GM20431 (cell line): Measurements from ENCODE around the gene NSD1.

ENCODE experiments used
- in situ Hi-C: fragments of 300-500 bp; cut with MseI, MboI; formaldehyde crosslinking; loops from one replicate; pipeline ENCODE4 v1.15.0; 2020; ENCODE audit warnings: low sequenced_read_pairs; ENCODE audit not compliant: unreplicated experiment

NSD1 gene, protein sequence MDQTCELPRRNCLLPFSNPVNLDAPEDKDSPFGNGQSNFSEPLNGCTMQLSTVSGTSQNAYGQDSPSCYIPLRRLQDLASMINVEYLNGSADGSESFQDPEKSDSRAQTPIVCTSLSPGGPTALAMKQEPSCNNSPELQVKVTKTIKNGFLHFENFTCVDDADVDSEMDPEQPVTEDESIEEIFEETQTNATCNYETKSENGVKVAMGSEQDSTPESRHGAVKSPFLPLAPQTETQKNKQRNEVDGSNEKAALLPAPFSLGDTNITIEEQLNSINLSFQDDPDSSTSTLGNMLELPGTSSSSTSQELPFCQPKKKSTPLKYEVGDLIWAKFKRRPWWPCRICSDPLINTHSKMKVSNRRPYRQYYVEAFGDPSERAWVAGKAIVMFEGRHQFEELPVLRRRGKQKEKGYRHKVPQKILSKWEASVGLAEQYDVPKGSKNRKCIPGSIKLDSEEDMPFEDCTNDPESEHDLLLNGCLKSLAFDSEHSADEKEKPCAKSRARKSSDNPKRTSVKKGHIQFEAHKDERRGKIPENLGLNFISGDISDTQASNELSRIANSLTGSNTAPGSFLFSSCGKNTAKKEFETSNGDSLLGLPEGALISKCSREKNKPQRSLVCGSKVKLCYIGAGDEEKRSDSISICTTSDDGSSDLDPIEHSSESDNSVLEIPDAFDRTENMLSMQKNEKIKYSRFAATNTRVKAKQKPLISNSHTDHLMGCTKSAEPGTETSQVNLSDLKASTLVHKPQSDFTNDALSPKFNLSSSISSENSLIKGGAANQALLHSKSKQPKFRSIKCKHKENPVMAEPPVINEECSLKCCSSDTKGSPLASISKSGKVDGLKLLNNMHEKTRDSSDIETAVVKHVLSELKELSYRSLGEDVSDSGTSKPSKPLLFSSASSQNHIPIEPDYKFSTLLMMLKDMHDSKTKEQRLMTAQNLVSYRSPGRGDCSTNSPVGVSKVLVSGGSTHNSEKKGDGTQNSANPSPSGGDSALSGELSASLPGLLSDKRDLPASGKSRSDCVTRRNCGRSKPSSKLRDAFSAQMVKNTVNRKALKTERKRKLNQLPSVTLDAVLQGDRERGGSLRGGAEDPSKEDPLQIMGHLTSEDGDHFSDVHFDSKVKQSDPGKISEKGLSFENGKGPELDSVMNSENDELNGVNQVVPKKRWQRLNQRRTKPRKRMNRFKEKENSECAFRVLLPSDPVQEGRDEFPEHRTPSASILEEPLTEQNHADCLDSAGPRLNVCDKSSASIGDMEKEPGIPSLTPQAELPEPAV (N-terminal part only)

DNA sequence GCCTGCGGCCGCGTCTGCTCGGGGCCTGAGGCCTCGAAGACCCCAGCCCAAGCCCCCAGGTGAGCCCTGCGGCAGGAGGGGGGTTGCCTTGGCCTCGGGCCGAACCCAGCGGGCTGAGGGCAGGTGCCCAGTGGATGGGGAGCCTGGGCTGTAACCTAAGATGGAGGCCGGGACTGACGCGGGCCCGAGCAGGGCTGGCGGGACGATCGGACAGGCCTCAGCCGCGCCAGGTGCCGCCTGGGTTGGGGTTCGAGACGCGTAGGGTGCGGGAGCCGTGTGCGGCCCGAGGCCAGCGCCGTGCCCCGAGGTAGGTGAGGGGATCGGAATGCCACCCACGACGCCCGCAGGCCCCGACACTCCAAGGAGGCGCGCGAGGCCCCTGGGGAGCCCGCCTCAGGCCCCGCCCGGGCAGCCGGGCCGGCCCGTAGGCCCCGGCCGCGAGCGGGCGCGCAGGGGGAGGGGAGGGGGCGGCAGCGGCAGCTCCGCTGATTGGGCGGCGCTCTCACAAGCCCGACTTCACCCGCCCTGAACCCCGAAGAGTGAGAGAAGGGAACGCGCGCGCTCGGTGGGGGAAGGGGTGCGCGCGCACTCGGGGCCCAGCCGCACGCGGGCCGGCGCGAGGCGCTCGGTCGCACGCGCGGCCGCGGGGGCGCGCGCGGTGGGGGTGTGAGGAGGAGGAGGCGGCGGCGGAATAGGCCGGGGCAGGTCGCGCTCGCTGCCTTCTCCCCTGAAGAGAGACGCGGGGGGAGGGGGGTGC lies at the start of gene NSD1:
TSS of gene NSD1 (plus strand) at position 678 of the 757 bp plus-strand sequence. CDS start 1,331 bp downstream, outside the sequence.
- in situ Hi-C loops: no loop called here

- in situ Hi-C loops: no loop called here
These were observed 49.4 kb upstream of the NSD1 start for GRCh38 chr5:177084175-177084574.

DNA sequence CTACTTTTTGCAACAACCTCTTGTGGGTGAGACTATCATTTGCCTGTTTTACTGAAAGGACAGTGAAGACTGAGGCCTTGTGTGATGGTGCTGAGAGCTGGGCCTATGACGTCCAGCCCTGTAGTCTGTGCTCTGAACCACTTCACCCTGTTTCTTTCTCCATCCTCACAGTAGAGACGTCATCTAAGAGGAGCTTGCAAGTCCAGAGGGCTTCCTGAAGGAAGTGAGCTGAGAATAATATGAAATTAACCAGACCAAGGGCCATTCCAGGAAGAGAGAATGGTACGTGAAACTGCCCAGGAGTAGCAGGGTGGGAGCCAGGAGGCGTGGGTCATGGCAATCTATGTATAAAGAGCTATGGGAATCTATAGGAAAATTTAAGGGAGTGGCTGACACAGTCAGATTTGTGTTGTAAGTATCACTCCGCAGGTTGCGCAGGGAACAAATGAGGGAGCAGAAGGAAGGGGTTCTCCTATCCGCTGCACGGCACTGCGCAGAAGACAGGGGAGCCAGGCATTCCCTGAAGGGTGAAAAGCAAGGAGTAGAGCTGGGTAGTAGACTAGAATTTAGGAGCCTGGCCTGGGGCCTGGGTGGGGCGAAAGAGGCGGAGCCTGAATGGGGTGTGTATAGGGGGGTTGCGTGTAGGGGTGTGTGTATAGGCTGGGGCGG lies 47.5 kb upstream of the NSD1 start:
- in situ Hi-C loops: no loop called here

GRCh38 chr5:177086654-177087397 lies 46.7 kb upstream of the NSD1 start, which contains the start of gene FGFR4:
Gene FGFR4 (plus strand): TSS chr5:177086915. CDS start chr5:177089603, 2,688 bp downstream.
- in situ Hi-C loops: no loop called here

- in situ Hi-C loops: no loop called here
These were observed 46.1 kb upstream of the NSD1 start for GRCh38 chr5:177087398-177088005.

DNA sequence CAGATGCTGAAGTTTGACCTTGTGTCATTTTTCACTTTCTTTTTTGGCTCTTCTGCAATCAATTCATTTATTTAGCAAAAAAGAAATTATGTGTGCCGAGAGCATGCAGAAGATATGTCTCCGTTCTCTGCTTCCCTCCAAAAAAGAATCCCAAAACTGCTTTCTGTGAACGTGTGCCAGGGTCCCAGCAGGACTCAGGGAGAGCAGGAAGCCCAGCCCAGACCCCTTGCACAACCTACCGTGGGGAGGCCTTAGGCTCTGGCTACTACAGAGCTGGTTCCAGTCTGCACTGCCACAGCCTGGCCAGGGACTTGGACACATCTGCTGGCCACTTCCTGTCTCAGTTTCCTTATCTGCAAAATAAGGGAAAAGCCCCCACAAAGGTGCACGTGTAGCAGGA lies 44.4 kb upstream of the NSD1 start:
- in situ Hi-C loops: no loop called here

- in situ Hi-C loops: no loop called here
These were observed 43.5 kb upstream of the NSD1 start for GRCh38 chr5:177089825-177090641.

GRCh38 chr5:177090813-177091212 lies 42.8 kb upstream of the NSD1 start:
- in situ Hi-C loops: no loop called here

- in situ Hi-C loops: no loop called here
These were observed 42.3 kb upstream of the NSD1 start for GRCh38 chr5:177091232-177091631.

GRCh38 chr5:177092178-177093081 lies 41.1 kb upstream of the NSD1 start:
- in situ Hi-C loops: no loop called here

DNA sequence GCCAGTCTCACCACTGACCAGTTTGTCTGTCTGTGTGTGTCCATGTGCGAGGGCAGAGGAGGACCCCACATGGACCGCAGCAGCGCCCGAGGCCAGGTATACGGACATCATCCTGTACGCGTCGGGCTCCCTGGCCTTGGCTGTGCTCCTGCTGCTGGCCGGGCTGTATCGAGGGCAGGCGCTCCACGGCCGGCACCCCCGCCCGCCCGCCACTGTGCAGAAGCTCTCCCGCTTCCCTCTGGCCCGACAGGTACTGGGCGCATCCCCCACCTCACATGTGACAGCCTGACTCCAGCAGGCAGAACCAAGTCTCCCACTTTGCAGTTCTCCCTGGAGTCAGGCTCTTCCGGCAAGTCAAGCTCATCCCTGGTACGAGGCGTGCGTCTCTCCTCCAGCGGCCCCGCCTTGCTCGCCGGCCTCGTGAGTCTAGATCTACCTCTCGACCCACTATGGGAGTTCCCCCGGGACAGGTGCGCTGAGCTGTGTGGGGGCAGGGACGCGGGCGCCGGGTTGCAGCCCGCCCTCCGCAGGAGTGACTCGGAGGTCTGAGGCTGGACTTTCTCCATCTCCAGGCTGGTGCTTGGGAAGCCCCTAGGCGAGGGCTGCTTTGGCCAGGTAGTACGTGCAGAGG lies 40.4 kb upstream of the NSD1 start:
- in situ Hi-C loops: no loop called here

DNA sequence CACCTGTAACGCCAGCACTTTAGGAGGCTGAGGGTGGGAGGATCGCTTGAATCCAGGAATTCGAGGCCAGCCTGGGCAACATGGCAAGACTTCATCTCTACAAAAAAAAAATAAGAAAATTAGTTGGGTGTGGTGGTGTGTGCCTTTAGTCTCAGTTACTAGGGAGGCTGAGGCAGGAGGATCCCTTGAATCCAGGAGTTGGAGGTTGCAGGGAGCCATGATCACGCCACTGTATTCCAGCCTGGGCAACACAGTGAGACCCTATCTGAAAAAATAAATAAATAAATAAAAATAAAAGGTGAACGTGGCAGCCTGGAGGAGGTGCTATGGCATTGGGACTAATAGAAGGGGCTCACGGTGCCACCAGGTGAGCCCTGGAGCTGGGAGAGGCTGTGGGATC lies 39.8 kb upstream of the NSD1 start:
- in situ Hi-C loops: no loop called here

DNA sequence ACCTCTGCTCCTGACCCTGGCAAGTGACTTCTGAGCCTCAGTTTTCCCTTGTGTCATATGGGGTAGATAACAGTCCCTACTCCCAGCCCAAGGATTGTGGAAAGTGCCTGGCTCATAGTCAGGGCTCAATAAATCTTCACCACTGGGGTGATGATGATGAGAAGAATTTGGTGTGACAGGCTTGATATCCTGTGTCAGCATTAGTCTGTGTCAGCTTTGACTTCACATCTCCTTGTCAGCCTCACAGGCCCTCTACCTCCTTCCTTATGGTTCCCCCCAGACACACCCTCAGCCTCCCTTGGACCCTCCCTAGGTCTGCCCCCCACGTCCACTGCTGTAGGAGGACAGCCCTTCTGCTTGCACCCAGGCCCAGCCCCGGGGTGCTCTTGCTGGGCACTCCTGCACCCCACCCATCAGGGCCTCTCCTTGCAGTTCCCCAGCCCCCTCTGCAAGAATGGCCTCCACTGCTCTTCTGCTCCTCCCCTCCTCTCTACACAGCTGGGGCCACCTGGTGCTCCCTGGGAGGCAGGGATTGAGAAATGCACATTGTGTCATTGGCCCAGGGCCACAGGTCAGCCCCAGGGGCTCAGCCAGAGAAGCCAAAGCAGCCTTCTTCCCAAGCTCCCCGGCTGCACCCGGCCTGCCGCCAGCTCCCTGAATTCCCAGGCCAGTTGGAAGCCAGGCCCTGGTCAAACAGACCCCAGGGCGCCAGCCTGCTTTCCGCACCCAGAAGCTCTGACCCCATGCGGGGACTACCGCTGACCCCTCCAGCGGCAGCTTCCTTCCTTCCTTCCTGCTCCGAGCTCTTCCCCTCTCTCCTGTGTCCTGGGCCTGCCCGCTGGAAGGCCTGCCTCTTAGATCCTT lies 39.1 kb upstream of the NSD1 start:
- in situ Hi-C loops: no loop called here

- in situ Hi-C loops: no loop called here
These were observed 38.4 kb upstream of the NSD1 start for GRCh38 chr5:177095088-177095669.
